Activated CD4-positive, alpha-beta T cell treated with anti-CD3 and anti-CD28 coated beads, Interleukin-2, Interleukin-6, amounts not matched to agents 100 ng/mL and 50 ng/mL, durations not matched to agents 16 hours and 8 hours (primary cell): ENCODE measurements around the gene ABCA2.

Source experiments
- DNase-seq: peaks from one replicate; pipeline ENCODE4 v3.0.0-alpha.2; 2020

Gene ABCA2

DNA sequence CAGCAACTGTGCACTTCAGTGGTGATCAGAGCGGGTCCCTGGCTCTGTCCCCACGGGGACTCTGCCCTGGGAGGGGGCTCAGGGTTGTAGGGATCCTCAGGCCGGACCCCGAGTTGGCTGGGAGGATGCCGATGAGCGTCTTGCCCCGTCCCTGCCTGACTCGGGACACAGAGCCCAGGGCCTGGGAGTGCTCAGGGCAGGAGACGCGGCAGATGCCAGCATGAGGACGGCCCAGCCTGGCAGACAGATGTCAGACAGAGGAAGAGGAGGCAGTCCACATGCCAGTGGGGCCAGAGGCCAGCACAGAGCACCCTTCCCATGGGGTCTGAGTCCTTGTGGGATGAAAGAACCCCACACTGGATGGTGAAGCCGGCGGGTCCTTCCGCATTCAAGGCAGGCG is 64.7 kb downstream of the ABCA2 start:
- DNase-seq: no peak

DNA sequence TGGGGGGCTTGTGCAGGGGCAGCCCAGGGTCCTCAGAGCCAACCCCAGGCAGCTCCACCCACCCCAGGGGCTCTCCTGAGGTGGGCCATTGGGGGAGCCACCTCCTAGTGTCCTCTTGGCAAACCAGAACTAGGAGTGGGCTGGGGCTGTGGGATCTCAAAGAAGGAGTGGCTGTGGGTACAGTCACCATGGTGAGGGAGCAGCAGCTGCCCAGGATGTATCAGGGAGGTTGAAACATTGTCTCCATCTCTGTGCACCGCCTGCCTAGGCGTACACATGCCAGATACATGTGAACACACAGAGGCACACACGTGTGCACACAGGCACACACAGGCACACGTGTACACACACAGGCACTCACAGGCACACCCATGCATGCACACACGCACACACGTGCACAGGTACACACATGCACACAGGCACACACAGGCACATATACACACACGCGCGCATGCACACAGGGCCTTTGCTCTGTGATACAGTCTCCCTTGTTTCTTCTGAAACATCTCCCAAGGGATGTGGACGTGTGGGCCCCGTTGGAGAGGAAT is 65.3 kb downstream of the ABCA2 start:
- DNase-seq: no peak

DNA sequence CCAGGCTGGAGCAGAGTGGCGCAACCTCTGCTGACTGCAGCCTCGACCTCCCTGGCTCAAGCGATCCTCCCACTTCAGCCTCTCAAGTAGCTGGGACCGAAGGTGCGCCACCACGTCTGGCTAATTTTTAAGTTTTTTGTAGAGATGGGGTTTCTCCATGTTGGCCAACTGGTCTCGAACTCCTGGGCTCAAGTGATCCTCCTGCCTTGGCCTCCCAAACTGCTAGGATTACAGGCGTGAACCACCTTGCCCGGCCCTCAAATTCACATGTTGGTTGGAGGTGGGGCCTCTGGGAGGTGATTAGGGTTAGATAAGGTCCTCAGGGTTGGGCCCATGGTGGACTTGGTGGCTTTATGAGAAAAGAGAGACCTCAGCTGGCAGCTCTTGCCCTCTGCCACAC is 65.9 kb downstream of the ABCA2 start:
- no peak for DNase-seq

DNA sequence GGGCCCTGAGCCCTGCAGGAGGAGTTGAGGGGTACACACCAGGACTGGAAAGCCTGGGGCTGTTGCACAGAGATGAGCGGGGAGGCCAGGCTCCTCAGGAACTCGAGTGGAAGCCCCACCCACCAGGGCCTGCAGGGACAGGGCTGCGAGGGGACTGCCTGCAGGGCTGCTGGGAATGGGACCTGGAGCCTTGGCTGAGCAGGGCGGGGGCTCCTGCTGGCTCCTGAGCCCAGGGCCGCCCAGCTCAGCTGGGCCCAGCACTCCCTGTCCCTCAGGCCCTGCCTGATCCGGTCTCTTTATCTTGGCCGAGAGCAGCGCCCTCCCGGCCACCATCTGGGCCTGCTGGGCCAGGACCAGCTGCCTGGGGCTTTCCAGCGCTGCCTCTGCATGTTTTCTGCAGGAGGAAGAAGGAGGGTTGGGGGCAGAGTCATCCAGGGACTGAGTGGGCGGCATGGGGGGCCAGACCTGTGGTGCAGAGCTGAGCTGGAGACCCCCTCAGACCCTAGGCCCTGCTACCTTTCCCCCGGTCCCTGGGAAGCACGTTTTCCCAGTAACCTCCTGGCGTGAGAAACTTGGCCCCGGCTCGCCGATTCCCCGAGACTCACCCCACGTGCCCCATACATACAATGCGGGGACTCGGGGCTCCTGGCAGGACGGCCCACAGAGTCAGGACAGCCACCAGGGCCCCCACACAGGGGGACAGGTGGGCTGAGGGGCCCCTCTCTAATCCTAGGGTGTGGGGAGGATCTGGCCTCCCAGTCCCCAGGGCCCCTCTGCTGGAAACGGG is 66.6 kb downstream of the ABCA2 start:
- no peak for DNase-seq

DNA sequence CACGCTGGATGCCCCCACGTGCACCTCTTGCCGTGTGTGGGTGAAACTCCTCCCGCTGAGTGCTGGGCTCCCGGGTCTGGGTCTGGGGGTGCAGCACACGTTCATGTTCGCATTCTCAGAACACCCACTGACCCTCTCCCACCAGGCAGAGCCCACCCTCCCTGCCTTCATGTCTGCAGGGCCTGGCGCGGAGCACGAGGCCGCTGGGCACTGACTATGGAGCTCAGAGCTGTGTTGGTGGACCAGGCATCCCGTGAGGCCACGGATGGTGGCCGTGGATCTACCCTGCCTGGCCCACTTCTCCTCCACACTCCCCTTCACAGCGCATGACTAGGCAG is 67.1 kb downstream of the ABCA2 start:
- no peak for DNase-seq

DNA sequence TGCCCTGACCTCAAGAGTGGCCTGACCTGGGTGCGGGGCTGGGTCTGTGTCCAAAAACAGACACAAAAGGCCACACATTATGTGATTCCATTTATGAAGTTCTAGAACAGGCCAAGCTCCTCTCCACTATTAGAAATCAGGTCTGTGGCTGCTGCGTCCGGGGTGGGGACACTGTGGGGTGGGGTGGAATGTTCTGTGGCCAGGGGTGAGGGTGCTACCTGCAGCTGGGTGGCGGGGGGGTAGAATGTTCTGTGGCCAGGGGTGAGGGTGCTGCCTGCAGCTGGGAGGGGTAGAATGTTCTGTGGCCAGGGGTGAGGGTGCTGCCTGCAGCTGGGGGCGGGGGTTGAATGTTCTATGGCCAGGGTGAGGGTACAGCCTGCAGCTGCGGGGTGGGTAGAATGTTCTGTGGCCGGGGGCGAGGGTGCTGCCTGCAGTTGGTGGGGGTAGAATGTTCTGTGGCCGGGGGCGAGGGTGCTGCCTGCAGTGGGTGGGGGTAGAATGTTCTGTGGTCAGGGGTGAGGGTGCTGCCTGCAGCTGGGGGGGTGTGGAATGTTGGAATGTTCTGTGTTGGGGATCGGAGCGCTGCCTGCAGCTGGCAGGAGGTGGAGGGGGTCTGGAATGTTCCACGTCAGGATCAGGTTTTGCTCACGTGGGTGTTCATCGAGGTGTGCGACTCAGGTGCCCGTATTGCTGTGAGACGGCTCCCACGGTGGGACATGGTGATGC is 67.7 kb downstream of the ABCA2 start:
- DNase-seq: no peak

DNA sequence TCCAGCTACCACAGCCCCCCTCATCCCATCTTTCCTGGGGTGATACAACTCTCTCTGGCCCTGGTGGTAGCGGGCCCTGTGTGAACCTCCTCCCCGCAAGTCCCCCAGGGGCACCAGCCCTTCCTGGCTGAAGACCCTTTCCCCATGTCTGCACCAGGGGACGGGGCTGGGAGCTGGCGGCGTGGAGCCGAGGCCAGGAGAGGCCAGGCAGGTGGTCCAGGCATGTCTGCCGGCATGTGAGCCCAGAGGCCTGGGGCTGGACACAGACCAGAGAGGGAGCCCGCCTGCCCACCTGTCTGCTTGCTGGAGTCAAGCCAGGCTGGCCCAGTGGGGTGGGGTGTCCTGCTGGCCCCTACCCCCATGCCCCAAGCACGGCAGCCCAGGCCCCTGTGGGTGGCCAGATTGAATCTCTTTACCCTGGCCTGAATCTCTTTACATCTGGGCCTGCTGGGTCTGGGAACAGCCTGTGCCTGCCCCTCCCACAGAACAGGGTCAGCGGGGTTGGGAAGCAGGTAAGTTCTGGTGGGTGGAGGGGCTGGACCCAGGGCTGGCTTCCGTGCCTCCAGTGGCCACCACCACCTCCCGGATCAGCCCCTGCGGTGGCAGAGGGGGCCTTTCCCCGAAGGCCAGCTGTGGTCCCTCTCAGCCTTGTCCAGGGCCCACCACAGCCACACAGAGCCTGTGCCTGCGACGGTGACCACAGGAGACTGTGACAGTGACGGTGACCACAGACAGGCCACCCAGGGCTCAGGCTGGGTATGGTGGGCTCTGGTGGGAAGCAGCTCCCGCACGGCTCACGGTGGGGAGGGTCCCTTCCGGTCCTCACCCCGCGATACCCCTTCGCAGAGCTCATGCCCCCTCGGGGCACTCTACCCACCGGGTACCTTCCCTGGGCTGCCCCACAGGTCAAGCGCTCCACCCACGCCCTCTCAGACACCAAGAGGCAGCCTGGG is 68.9 kb downstream of the ABCA2 start:
- no peak for DNase-seq

DNA sequence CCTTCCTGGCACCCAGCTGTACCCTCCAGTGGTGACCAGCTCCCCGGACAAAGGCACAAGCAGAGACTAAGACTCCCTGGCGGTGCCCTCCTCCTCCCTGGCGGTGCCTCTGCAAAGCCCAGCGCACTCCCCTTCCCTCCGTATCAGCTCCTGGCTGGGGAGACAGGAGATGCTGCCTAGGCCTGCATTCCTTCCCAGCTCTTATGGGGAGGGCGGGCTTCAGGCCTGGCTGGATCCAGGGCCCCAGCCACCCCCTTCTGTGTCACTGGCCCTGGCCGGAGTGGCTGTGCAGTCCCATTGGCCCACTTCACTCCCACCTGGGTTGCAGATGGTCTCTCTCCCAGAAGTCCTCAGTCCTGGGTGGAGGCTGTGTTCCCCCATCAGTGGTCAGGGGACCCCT is 69.6 kb downstream of the ABCA2 start:
- no peak for DNase-seq

DNA sequence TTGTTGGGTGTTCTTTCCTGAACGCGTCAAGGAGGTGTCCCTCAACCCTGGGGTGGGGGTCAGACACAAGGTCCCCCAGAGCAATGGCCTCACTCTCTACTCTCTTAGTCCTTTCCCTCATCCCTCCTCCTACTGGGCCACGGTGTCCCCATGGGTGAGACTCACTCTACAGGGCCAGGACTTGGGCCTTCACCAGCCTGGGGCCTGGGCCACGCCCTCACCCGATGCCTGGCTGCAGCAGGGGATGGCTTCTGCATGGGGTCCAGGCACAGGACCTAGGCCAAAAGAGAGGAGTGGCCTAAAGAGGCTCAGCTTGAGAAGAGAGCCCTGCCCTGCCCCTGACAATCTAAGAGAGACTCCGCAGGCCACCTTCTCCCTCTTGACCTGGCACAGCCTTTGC is 70.1 kb downstream of the ABCA2 start:
- DNase-seq: no peak

DNA sequence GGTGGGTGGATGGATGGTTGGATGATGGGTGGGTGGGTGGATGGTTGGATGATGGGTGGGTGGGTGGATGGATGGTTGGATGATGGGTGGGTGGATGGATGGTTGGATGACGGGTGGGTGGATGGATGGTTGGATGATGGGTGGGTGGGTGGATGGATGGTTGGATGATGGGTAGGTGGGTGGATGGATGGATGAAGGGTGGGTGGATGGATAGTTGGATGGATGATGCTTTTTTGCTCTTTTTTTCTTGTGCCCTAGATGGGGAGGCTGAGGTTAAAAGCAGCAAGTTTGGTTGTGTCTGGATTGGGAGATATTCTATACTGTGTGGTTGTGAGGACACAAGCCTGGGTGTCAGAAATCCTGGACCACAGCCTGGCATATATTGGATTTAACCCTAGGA is 70.6 kb downstream of the ABCA2 start:
- no peak for DNase-seq
